HG03558 (cell line): ENCODE results near the gene KRTCAP2.
A peak's percentile ranks its signal among the peaks of the same experiment; 100 is the strongest.

ENCODE experiments used
- ATAC-seq: cut with Tn5 transposase; IDR thresholded peaks from one replicate; pipeline ENCODE4 v1.9.1; 2021; ENCODE audit warnings: moderate number of reproducible peaks; ENCODE audit not compliant: unreplicated experiment; ENCODE audit errors: extremely low read depth

KRTCAP2 gene

DNA sequence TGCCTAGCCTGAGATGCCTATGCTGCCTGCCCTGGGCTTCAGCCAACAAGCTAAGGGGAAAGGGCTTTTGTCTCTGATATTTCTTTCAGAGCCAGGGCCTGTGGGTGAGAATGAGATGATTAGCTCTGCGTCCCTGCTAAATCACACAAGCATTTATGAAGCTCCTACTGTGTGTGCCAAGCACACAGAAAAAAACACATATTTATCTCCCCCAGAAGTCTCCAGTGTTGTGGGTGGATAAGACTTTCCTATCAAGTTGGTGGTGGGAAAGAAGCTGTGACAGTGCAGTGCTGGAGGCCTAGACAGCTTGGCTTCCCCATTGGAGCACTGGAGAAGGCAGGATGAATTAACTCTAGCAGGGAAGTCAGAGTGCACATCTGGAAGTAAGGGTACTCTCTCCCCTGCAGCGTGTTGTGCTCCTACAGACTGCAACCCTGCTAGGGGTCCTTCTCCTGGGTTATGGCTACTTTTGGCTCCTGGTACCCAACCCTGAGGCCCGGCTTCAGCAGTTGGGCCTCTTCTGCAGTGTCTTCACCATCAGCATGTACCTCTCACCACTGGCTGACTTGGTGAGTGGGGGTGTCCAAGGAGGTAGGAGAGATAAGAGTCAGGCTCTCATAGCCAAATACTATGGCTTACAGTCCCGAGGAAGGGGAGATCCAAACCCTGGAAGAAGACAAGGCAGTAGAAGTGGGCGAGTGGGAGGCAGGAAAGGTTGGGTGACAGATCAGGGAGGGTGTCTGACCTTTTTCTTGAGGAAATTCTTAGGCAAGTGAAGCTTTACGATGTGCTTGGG is 35.8 kb downstream of the KRTCAP2 start:
- no peak for ATAC-seq

DNA sequence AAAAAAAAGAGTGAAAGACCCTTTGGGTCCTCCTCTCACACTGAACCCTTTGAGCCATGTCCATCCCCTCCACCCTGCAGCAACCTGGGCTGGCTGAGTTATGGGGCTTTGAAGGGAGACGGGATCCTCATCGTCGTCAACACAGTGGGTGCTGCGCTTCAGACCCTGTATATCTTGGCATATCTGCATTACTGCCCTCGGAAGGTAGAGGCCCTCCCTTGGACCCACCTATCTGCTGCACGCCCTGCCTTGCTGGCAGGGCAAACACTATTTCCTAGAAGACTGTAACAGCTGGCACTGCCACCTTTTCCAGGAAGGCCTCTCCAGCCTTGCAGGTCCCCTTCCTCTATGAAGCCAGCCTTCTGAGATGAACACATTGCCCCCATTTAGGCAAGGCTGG is 36.4 kb downstream of the KRTCAP2 start:
- ATAC-seq, result no peak

DNA sequence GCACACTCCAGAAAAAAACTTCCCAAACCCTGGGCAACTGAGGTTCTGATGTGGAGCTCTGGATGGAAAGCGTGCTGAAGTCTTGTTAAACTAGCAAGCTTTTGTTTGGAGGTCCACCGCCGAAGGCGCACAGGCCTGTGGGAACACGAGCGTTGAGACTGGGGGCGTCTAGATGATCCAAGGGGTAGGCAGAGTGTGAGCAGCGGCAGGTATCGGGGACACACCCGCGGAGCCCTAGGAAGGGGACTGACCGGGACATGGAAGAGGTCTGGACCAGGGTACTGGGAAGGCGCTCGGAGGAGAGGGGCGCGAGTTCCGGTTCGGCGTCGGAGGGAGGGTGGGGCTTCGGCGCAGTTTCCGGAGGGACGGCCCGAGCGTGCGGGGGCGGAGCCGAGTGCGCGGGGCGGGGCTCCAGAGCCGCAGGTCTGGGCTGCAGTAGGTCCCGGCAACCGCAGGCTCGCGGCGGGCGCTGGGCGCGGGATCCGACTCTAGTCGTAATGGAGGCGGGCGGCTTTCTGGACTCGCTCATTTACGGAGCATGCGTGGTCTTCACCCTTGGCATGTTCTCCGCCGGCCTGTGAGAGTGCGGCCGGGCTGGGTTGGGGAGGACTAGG is 37.6 kb downstream of the KRTCAP2 start, which contains the start of gene SLC50A1:
SLC50A1 (plus strand) TSS at position 438 of the 614 bp plus-strand sequence; CDS start at position 498, 60 bp downstream.
- ATAC-seq, result peak; percentile 39

DNA sequence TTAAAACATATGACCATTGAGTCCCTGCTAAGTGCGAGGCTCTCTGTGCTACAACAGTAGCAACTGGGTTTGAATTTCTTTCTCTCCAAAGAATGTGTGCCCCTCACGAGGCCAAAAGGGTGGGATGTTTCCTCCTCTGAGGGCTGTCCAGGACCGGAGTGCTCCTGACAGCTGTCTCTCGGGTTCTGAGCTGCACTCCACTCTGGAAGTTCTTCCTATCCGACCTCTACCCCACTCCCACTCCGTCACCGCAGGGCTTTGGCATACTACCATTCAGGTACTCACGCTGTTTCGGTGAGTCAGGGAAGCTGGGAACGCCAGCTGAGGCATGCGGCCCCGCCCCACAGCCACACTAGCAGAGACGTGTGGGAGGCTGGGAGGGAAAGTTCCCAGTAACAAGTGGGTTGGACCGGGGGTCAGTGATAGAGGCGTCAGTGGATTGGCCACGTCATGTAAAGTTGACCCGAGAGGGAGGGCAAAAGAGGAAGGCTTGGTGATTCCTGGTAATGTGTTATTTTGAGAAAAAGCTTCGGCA is 38.2 kb downstream of the KRTCAP2 start:
- ATAC-seq, result no peak

DNA sequence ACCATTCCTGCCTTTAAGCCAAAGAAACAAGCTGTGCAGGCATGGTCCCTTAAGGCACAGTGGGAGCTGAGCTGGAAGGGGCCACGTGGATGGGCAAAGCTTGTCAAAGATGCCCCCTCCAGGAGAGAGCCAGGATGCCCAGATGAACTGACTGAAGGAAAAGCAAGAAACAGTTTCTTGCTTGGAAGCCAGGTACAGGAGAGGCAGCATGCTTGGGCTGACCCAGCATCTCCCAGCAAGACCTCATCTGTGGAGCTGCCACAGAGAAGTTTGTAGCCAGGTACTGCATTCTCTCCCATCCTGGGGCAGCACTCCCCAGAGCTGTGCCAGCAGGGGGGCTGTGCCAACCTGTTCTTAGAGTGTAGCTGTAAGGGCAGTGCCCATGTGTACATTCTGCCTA is 38.8 kb downstream of the KRTCAP2 start:
- no peak for ATAC-seq

DNA sequence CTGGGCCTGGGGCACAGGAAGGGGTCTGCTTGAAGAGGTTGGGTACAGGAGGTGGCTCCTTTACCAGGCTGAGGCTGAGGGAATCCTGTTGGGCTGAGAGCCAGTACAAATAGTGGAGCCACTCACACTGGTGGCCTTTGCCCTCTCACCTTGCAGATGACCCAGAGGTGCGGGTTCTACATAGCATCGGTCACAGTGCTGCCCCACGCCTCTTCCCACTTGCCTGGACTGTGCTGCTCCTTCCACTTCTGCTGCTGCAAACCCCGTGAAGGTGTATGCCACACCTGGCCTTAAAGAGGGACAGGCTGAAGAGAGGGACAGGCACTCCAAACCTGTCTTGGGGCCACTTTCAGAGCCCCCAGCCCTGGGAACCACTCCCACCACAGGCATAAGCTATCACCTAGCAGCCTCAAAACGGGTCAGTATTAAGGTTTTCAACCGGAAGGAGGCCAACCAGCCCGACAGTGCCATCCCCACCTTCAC is 39.3 kb downstream of the KRTCAP2 start:
- no peak for ATAC-seq

GRCh38 chr1:155131856-155132255 is 41.2 kb downstream of the KRTCAP2 start:
- no peak for ATAC-seq

DNA sequence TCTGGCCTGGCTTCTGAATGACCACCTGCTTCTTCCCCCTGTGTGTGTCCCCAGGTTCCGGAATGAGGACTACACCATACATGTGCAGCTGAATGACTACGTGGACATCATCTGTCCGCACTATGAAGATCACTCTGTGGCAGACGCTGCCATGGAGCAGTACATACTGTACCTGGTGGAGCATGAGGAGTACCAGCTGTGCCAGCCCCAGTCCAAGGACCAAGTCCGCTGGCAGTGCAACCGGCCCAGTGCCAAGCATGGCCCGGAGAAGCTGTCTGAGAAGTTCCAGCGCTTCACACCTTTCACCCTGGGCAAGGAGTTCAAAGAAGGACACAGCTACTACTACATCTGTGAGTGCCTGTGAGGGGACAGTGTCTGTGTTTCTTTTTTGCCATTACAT is 41.8 kb downstream of the KRTCAP2 start:
- no peak for ATAC-seq

DNA sequence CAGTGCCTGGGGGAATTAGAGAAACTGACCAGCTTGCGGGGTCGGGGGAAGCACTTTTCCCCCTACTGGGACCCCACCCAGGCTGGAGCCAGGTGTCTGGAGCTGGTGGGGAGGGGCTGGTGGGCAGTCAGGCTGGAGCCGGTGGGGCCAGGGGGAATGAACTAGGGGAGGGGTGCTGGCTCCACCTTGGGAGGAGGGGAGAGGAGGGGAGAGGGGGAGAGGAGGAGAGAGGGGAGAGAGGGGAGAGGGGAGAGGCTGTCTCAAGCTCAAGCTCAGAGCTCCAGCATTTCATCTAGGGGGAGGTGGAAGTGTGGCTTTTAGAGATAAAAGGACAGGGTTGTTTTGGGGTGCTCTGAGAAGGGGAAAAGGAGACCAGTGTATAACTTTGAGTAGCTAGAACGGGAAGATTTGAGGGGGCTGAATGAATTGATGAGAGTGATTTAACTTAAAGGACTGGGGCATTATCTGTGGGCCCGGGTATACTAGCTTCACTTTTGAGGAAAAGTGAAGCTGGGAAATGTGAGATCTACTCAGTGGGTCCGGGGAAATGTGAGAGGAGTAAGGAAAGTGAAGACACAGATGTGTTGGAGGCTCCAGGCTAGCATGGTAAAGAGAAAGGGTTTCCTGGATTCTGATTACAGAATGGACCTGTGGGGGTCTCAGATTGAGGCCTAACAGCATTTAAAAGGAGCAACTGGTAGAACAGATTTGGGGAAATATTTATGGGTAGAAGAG is 42.7 kb downstream of the KRTCAP2 start:
- ATAC-seq, result no peak

- ATAC-seq, result no peak
Observed at GRCh38 chr1:155128755-155129473, 44.2 kb downstream of the KRTCAP2 start.

GRCh38 chr1:155127967-155128754 is 44.9 kb downstream of the KRTCAP2 start:
- no peak for ATAC-seq

- no peak for ATAC-seq
Observed at GRCh38 chr1:155127105-155127966, 45.8 kb downstream of the KRTCAP2 start, which contains the start of gene EFNA1. TSS of gene EFNA1 (plus strand) at chr1:155127876. CDS start at chr1:155127978, 102 bp downstream.

GRCh38 chr1:155126556-155127104 is 46.5 kb downstream of the KRTCAP2 start:
- no peak for ATAC-seq

GRCh38 chr1:155125946-155126555 is 47.1 kb downstream of the KRTCAP2 start:
- ATAC-seq, result no peak

DNA sequence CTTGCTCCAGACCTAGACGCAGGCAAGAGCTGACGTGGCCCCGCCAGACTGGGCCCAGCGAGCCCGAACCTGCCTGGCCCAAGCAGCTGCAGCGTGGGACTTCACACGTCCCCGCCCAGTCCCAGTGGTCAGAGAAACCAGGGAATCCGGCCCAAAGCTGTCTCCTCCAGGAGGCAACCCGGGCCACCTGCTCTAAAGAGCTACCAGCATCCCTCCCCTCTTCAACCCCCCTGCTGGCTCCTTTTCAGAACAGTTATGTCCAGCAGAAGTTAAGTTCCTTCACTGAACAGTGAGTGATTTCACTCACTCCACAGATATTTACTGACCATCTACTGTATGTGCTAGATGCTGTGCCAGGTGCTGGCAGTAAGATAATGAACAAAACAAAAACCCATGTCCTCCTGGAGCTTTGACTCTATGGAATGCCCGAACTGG is 47.6 kb downstream of the KRTCAP2 start:
- no peak for ATAC-seq

DNA sequence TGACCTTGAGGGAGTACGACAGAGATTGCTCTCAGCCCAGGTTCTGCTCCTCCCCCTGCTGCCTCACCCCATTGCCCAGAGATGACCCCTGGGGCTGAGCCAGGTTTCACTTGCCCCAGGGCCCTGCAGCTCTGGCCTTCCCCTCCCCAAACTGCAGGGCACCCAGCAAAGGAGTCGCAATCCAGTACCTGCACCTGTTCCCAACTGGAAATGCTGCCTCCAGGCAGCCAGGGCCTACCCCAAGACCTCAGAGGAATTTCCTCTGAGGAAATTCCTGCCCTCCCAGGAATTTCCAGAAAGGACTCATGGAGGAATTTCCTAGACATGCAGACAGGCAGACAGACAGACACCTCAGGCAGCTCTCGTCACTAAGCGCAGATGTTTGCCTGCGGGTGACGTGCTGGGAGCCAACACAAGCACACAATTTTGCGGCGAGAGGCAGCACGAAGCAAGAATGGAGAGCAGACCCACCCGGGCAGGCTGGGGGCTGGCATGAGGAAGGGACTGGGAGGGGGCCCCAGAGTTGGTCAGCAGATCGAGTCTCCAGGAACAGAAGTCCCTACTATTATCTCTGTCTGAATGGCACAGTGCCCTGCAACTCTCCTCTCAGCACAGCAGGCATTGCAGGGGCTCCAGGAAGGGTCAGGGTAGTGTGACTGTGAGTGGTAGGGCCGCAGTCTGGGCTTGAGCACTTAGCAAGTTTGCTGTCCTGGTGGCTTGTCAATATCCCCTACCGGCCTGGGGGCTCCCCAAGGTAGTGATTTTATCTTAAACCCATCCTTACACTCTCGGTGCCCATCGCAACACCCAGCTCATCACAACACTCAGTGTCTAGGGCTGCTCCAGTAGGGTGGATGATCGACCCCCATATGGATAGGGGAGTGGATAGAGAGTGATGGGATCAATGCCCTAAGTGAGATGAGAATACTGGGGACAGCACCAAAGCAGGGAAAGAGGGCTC is 48.3 kb downstream of the KRTCAP2 start:
- no peak for ATAC-seq
